Raji (cell line): ENCODE data around the gene PLCXD1.

Experiments used
- POLR2A ChIP-seq: IDR thresholded peaks from 2 replicates; pipeline ENCODE4 v1.6.1; 2011; ENCODE audit warnings: low read depth, low read length, control low read depth; ENCODE audit not compliant: insufficient read depth

Gene PLCXD1

DNA sequence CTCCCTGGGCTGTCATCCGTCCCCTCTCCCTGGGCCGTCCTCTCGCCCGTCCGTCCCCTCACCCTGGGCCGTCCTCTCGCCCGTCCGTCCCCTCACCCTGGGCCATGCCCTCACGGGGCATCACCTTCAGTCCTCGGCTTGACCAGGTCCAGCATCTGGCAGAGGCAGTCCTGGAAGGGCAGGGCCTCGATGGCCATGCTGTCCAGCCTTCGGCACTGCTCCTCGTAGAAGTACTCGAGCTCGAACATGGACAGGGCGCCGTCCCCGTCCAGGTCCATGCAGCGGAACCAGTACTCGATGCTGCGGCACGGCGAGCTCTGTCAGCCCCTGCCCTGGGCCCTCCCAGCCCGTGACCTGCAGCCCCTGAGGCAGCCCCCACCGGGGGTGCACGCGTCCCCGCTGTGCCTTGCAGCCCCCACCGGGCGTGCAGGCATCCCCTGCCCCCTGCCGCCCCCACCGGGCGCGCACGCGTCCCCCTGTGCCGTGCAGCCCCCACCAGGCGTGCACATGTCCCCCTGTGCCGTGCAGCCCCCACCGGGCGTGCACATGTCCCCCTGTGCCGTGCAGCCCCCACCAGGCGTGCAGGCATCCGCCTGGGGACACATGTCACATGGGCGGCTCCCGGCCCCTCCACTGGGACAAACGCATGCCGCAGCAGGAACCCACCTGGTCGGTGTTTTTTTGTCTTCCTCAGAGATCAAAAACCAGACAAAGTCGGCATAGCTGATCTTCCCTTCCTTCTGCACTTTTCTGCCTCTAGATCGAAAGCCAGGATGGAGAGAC lies 59.7 kb downstream of the PLCXD1 start:
- TF ChIP-seq POLR2A = no peak

DNA sequence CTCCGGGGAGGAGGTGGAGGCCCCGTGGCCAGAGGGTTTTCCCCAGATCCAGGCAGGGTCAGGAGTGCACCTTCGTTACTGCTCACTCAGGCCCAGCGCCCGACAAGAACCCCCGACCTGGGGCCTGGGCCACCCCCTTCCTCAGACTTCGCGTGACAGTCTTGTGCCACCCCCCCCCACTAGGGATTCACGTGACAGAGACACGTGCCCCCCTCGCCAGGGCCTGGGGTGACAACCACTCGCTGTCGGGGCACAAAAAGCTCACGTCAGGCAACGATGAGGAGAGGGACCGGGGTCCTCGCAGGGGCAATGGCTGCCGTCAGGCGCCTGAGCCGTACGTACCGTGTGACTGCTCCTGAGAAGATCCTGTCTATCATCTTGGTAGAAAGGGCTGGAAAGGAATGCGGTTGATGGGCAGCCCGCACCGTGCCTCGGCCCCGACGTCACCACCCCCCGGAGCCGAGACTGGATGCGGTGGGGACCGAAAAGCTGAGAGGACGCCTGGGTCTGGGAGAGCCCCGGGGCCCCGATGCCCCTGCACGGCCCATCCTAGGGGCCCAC lies 60.4 kb downstream of the PLCXD1 start:
- no peak for TF ChIP-seq POLR2A

DNA sequence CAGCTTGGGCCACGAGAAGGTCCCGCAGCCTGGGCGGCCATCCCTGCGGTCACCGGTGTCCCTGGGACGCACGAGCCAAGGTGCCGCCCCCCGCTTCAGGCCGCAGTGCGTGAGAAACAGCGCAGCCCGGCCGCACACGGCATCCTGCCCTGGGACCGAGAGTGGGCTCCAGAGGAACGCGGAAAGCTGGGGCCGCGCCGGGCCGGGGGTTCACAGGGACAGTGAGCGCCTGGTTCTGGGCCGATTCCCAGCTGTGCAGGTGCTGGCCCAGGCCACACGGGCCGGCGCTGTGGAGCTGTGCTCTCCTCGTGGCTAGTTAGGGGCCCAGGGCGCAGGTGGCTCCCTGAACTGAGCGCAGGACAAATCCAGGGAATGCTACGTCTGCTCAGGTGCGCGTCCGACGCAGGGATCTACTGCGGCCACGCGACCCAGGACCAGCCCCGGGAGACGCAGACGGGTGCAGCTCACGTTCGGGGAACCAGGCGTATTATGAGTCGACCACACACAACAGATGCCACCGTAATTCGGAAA lies 63.3 kb downstream of the PLCXD1 start:
- no peak for TF ChIP-seq POLR2A

DNA sequence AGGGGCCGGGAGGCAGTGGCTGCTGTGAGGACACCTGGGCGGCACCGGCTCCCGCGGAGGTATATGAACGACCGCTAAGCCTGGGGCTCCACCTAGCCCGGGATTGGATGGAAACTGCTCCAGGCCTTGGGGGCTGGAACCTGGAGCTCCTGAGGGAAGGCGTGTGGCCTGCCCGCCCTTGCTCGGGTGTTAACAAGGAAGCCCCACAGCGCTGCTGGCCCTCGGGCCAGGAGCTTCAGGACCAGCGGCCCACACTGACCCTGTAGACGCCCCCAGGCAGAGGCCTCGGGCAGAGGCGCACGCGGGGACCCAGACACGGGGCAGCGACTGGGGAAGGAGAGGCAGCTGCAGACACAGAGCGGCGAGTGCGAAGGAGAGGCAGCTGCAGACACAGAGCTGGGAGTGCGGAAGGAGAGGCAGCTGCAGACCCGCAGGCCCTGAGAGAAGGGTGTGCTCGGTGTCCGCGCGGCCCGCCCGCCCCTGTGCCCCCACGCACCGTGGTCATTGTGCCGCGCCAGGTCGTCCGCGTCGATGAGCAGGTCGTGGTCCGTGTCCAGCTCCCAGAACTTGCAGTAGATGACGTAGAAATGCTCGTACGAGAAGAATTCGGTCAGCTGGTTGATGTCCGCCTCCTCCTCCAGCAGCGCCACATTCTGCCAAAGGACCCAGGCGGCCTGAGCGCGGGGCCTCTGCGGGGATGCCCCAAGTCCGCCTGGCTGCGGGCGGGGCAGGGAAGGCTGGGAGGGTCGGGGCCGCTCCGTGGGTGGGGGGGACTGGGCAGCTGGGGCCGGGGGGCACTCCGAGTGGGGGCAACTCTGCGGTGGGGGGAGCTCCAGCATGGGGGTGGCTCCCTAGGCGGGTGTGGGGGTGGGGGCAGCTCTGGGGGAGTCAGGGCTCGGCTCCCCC lies 64.1 kb downstream of the PLCXD1 start:
- no peak for TF ChIP-seq POLR2A

DNA sequence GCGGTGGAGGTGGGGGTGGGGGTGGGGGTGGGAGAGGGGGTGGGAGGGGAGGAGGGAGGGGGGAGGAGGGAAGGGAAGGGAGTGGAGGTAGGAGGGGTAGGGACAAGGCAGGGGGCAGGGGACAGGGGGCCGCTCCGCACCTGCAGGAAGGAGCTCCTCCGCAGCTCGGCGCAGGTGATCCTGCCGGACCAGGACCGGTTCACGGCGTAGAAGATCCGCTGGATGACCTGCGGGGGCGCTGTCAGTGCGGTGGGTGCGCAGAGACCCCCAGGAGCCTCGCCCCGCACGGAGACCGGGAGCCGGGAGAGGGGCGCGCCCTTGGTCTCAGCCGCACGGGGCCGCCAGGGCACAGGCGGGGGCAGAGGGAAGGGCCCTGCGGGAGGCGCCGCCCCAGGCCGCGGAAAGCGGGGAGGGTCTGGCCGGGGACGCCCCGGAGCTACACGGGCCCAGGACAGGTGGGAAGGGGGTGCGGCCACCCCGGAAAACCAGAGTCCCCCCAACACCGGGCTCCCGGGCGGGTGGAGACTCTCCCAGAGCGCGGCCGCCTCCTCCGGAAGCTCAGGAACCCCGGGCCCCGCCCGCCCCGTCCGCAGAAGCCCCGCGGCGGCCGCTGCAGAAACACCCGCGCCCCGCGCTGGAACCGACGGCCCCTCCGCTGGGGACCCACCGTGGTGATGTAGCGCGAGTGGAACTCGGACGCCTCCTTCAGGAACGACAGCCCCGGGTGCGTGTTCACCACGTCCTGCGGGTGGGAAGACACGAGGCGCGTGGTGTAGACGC lies 65.0 kb downstream of the PLCXD1 start:
- TF ChIP-seq POLR2A = no peak

DNA sequence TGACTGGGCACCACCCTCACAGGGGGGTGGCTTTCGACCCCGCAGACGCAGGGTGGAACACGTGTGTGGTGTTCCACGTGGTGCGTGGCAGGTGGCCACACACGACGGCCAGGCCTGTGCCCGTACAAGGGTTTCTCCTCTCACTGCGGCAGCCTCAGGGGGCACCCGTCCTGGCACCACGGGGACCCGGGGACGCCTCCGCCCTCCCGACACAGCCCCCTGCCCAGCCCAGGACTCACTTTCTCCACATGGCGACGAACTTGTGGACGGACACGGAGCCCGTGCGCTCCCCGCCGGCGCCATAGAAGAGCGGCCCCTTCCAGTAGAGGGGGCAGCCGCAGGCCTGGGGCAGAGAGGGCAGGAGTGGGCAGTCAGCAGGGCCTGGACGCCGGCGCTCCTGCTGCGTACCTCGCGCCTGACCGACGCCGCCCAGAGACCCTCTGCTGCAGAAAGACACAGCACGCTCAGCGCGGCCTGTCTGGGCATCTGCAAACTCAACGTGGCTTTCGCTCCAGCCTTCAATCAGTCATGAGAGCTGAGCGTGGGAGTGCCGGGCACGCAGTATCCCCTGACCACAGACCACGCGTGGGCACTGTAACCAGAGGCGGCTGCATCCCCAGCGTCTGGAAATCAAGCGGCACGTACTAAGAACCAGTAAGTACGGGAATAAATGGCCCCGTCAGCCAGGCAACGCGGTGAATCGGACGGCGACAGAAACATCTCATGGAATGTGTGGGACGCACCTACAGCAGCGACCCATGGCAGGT lies 66.4 kb downstream of the PLCXD1 start:
- TF ChIP-seq POLR2A = no peak

DNA sequence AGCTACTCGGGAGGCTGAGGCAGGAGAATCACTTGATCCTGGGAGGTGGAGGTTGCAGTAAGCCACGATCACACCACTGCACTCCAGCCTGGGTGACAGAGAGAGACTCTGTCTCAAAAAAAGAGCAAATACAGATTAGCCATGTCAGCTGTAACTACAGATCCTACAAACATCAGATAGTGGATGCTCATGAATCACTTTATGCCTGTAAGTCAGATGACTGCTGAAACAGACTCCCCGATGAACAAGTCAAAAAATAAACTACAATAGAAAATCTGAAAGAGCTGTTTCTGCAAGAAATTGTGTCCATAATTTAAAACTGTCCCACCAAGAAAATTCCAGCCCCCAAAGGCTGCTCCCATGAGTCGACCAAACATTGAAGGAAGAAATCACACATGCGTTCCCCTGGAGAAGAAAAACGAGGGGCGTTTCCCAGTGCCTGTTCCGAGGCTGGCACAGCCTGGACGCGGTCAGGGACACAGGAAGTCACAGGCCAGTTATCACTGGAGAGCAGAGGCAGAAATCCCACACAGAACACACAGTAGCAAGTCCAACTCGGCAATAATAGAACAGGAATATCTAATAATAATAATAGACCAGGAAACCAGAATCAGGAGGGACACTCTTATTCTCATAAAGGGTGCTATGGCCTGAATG lies 67.4 kb downstream of the PLCXD1 start:
- no peak for TF ChIP-seq POLR2A

DNA sequence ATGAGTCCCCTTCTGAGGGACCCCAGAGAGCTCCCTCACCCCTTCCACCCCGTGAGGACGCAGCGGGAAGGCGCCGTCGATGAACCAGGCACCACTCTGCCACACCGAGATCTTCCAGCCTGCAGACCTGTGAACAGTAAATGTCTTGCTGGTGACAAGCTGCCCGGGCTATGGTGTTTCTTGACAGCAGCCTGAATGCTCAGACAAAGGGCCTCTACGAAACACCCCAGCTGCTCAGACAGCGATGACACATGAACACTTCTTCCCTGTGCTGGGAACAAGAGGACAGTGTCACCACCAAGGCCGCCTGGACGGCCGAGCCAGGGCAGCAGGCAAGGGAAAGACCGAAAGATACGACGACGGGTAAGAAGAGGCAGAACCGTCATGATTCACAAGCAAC lies 68.0 kb downstream of the PLCXD1 start:
- no peak for TF ChIP-seq POLR2A

DNA sequence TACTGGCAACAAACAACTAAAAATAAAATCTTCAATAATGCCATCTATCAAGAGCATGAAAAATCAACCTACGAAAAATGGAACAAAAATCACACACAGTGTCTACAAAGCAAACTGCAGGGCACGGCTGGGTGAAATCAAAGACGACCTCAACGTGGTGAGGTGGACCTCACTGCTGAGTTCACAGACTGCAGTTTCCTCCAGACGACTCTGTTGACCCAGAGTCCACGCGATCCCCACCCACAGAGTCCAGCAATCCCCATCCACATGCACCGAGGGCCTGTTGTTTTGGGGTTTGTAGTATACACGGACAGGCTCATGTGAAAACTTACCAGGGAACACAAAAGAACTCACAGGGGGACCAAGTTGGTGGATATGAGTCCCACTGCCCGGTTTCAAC lies 68.5 kb downstream of the PLCXD1 start:
- TF ChIP-seq POLR2A = no peak

DNA sequence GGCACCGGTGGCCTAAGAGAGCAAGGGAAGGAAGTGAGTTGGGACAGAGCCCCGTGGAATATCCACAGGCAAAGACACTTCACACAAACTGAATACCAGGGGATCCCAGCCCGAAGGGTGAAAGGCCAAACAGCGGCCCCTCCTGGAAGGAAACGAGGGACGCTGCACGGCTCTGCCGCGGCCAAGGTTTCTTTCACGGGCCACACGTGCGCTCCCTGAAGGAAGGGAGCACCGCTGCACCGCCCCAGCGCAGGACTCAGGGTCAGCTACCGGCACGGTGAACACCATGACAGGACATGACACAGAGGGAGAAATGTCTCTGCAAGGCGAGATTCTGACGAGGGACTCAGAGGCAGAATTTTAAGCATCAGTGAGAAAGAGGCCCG lies 69.0 kb downstream of the PLCXD1 start:
- TF ChIP-seq POLR2A = no peak

DNA sequence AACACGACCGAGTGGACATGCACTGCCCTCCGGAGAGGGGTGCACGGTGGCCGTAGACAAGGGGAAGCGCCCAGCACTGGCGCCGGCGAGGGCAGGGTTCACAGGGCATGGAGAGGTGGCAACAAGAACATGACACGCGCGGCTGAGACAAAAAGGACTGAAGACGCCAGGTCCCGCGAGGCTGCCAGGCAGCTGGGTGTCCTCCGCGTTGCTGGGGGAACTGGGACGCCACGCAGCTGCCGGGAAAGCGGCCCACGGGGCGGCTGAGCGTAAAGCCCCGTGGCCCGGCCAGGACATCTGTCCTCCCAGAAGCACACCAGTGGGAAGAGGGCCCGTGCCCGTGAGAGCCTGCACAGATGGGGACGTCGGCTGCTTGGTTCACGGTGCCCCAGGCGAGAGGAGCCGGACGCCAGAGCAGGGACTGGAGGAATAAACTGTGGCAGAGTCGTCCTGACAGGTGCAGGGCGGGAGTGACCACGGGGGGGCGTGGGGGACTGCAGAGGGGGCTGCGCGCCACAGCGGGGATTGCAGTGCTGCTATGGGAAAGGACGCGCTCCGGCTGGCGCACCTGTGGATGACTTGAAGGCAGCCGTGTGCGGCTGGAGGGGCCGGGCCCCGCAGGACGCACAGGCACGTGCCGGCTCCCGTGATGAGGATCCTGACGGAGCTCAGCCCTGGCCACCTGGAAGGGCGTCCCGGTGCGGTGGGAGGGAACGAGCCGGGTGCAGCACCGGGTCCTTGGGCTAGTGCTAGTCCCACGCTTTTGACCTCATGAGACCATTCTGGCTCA lies 69.5 kb downstream of the PLCXD1 start:
- TF ChIP-seq POLR2A = no peak

DNA sequence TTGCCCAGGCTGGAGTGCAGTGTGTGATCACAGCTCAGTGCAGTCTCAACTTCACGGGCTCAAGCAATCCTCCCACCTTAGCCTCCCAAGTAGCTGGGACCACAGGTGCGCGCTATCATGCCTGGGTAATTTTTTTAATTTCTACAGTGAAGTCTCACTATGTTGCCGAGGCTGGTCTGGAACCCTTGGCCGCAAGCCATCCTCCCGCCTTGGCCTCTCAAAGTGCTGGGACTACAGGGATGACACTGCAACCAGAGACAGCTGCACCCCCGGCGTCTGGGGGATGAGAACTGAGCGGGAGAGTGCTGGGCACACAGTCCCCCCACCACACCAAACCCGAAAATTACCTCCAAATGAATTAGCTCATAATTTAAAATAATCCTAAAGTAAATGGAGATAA lies 70.6 kb downstream of the PLCXD1 start:
- TF ChIP-seq POLR2A = no peak

DNA sequence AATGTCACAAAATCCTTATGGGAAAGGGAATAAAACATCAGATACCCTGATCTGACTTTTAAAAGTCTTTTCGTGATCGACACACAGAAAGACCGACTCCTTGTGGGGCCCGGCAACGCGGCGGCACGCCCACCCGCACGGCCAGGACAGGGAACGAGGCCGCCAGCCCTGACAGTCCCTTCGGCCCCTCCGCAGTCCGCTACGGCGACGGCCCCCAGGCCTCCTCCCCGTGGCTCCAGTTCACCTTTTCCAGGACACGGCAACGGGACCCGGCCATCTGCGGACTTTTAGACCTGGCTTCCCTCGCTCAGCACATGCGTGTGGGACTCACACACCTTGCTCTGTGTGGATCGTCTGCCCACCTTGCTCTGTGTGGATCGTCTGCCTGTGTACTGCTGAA lies 71.0 kb downstream of the PLCXD1 start:
- TF ChIP-seq POLR2A = no peak
